A549 (cell line): Measurements from ENCODE around the gene CDK5RAP2. TPM values are rescaled to one million over a fixed set of nuclear protein-coding genes. Genes with fewer than 3 reads are reported as not detected.

Experiments
- ATAC-seq, 2 experiments: fragments of 200-7000 bp in 1 of 2; fragments of >200 bp in 1 of 2; cut with Nextera tagmentation in 1 of 2; cut with Tn5 transposase in 1 of 2; 3 replicates each; pipeline versions ENCODE4 v1.8.0 to v1.9.1; 2018 to 2020; ENCODE audit warnings: mild to moderate bottlenecking in 1 of 2, moderate library complexity in 1 of 2
- CTCF ChIA-PET: fragments of 300-600 bp; sonication (Branson Sonifier 250); formaldehyde crosslinking; extraction: SDS; loops from one replicate; lab custom pipeline; 2021; ENCODE audit warnings: antibody characterized with exemption, inconsistent platforms; lab: Yijun Ruan, JAX
- POLR2A ChIA-PET: fragments of 350-600 bp; formaldehyde crosslinking; extraction: SDS; loops from one replicate; lab custom pipeline; 2021; ENCODE audit warnings: antibody characterized with exemption, inconsistent platforms; lab: Yijun Ruan, JAX
- DNase-seq, 2 experiments: peaks; one replicate each; pipeline versions ENCODE4 v3.0.0 to v3.0.0-alpha.2; 2011 to 2016; ENCODE audit warnings: low read depth in 1 of 2, low spot score in 1 of 2
- FAIRE-seq: peaks from 2 replicates; lab custom pipeline; 2011; peaks lifted over from hg19 to GRCh38; lab: Jason Lieb, UNC
- H3K27ac ChIP-seq, 2 experiments: fragments of >200 bp; sonication (Bioruptor Twin); formaldehyde crosslinking; 3 replicates each; pipeline ENCODE4 v1.5.1; 2016 to 2017
- H3K4me1 ChIP-seq: fragments of >200 bp; sonication (Bioruptor Twin); formaldehyde crosslinking; 3 replicates; pipeline ENCODE4 v1.6.1; 2016
- H3K4me2 ChIP-seq: fragments of >200 bp; sonication (Bioruptor Twin); formaldehyde crosslinking; 3 replicates; pipeline ENCODE4 v1.6.1; 2016
- H3K4me3 ChIP-seq: fragments of >200 bp; sonication (Bioruptor Twin); formaldehyde crosslinking; 3 replicates; pipeline ENCODE4 v1.5.1; 2016
- H3K9me3 ChIP-seq: fragments of >200 bp; sonication (Bioruptor Twin); formaldehyde crosslinking; 3 replicates; pipeline ENCODE4 v1.6.1; 2016
- CBX2 ChIP-seq: fragments of 200-600 bp; sonication (generic); IDR thresholded peaks from 2 replicates; pipeline ENCODE4 v1.6.1; 2016; ENCODE audit warnings: low read depth, mild to moderate bottlenecking, borderline replicate concordance
- EHF ChIP-seq: fragments of 250-450 bp; sonication (Bioruptor Pico); IDR thresholded peaks from 2 replicates; pipeline ENCODE4 v1.5.0; 2020; ENCODE audit warnings: mild to moderate bottlenecking
- EHMT2 ChIP-seq: fragments of 200-600 bp; sonication (generic); IDR thresholded peaks from 2 replicates; pipeline ENCODE4 v1.6.1; 2016; ENCODE audit warnings: antibody characterized with exemption, low read depth, mild to moderate bottlenecking, moderate library complexity
- FOXS1 ChIP-seq: fragments of 250-450 bp; sonication (Bioruptor Pico); IDR thresholded peaks from 2 replicates; pipeline ENCODE4 v1.5.0; 2020; ENCODE audit warnings: mild to moderate bottlenecking, moderate library complexity
- HEYL ChIP-seq: fragments of 250-450 bp; sonication (Bioruptor Pico); IDR thresholded peaks from 2 replicates; pipeline ENCODE4 v1.8.0; 2021; ENCODE audit warnings: mild to moderate bottlenecking, moderate library complexity
- HOXA7 ChIP-seq: fragments of 250-450 bp; sonication (Bioruptor Pico); IDR thresholded peaks from 2 replicates; pipeline ENCODE4 v1.5.0; 2020; ENCODE audit warnings: mild to moderate bottlenecking, moderate library complexity
- HOXB13 ChIP-seq: fragments of 250-450 bp; sonication (Bioruptor Pico); IDR thresholded peaks from 2 replicates; pipeline ENCODE4 v1.5.0; 2020; ENCODE audit warnings: low read depth, mild to moderate bottlenecking, moderate library complexity
- HOXB5 ChIP-seq: fragments of 250-450 bp; sonication (Bioruptor Pico); IDR thresholded peaks from 2 replicates; pipeline ENCODE4 v1.5.0; 2020; ENCODE audit warnings: mild to moderate bottlenecking, moderate library complexity
- RAD21 ChIP-seq, 2 experiments: fragments of >200 bp in 1 of 2; sonication (Bioruptor Twin) in 1 of 2; formaldehyde crosslinking in 1 of 2; IDR thresholded peaks in 1 of 2; conservative IDR thresholded peaks in 1 of 2; 2 replicates in 1 of 2; 3 replicates in 1 of 2; pipeline ENCODE4 v1.6.1; 2012 to 2018; ENCODE audit warnings: inconsistent platforms in 1 of 2
- RARB ChIP-seq: fragments of 250-450 bp; sonication (Bioruptor Pico); IDR thresholded peaks from 2 replicates; pipeline ENCODE4 v1.8.0; 2021; ENCODE audit warnings: mild to moderate bottlenecking, moderate library complexity
- RFX5 ChIP-seq: fragments of 450-650 bp; IDR thresholded peaks from 2 replicates; pipeline ENCODE4 v1.7.1; 2014; ENCODE audit warnings: antibody characterized with exemption, mild to moderate bottlenecking, moderate library complexity
- SMC3 ChIP-seq: fragments of >200 bp; sonication (Bioruptor Twin); formaldehyde crosslinking; IDR thresholded peaks from 3 replicates; pipeline ENCODE4 v1.6.1; 2018; ENCODE audit warnings: inconsistent platforms
- TP53 ChIP-seq: fragments of 250-450 bp; sonication (Bioruptor Pico); IDR thresholded peaks from 2 replicates; pipeline ENCODE4 v1.5.0; 2021; ENCODE audit warnings: mild to moderate bottlenecking, moderate library complexity
- ZC3H11A ChIP-seq: fragments of 450-650 bp; IDR thresholded peaks from 2 replicates; pipeline ENCODE4 v1.6.1; 2014; ENCODE audit warnings: antibody characterized with exemption, mild to moderate bottlenecking
- ZFP36 ChIP-seq: fragments of 450-650 bp; IDR thresholded peaks from 2 replicates; pipeline ENCODE4 v1.6.1; 2014; ENCODE audit warnings: borderline replicate concordance; ENCODE audit not compliant: partially characterized antibody
- ZNF302 ChIP-seq: fragments of 250-450 bp; sonication (Bioruptor Pico); IDR thresholded peaks from 2 replicates; pipeline ENCODE4 v1.9.0; 2021; ENCODE audit warnings: inconsistent platforms, mild to moderate bottlenecking, moderate library complexity
- WGBS: methylation state at CpG from one replicate; pipeline ENCODE4 v1.1.6; 2017; ENCODE audit errors: missing lambda C conversion rate; 5-methylcytosine and 5-hydroxymethylcytosine counted together
- polyA plus RNA-seq, 4 experiments: library from polyadenylated mRNA; depleted of rRNA in 3 of 4; stranded (reverse); fragments of >200 nt; fragmentation: RNase III in 1 of 4; extraction: RNeasy Plus Mini Kit Qiagen cat#74134 plus additional on column Dnase treatment in 1 of 4; gene quantifications; 2 replicates in 3 of 4; 3 replicates in 1 of 4; pipeline ENCODE4 v1.2.3, GENCODE V29; 2011 to 2017
- TF ChIP-seq, protein P1 (sequence below): IDR thresholded peaks from 2 replicates; pipeline ENCODE4 v1.6.1; 2012
- TF ChIP-seq, protein P2 (sequence below): fragments of >200 bp; sonication (Bioruptor Twin); formaldehyde crosslinking; IDR thresholded peaks from 3 replicates; pipeline ENCODE4 v1.5.1; 2016
- TF ChIP-seq, protein P3 (sequence below): fragments of 150-350 bp; IDR thresholded peaks from 2 replicates; pipeline ENCODE4 v1.6.1; 2014; ENCODE audit warnings: low read depth, mild to moderate bottlenecking, low read length
- TF ChIP-seq, protein P4 (sequence below): fragments of >200 bp; sonication (Bioruptor Twin); formaldehyde crosslinking; IDR thresholded peaks from 3 replicates; pipeline ENCODE4 v1.6.1; 2016
- TF ChIP-seq, protein P5 (sequence below): fragments of >200 bp; sonication (Bioruptor Twin); formaldehyde crosslinking; IDR thresholded peaks from 2 replicates; pipeline ENCODE4 v1.6.1; 2016

Gene CDK5RAP2
- polyA plus RNA-seq, 2 of the 4 experiments (the other 2 are of a cell fraction) = 29.1 to 44.6 TPM

DNA sequence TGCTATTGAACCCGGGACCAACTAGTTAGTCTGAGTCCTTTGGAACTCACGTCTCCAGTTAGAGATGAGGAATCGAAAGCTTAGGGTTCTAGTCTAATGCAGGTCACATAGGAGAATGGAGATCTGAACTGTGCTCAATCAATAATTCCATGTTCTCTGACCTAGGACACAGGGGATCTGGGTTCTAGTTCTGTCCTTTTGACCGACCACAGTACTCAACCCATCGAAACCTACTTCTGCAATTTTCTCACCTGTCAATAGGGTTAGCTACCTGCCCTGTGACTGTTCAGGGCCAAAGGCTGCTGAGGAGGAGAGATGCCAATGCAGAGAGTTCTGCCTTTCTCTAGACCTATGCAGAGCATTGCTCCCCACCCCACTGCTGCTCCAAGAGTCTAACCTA is 187.7 kb downstream of the CDK5RAP2 start:
- ATAC-seq = no peak
- TF ChIP-seq, protein P1, sequence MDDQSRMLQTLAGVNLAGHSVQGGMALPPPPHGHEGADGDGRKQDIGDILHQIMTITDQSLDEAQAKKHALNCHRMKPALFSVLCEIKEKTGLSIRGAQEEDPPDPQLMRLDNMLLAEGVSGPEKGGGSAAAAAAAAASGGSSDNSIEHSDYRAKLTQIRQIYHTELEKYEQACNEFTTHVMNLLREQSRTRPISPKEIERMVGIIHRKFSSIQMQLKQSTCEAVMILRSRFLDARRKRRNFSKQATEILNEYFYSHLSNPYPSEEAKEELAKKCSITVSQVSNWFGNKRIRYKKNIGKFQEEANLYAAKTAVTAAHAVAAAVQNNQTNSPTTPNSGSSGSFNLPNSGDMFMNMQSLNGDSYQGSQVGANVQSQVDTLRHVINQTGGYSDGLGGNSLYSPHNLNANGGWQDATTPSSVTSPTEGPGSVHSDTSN = no peak
- TF ChIP-seq HOXA7 (CRISPR knock-in tag) (no peak), RFX5 (no peak)
- TF ChIP-seq, protein P2, sequence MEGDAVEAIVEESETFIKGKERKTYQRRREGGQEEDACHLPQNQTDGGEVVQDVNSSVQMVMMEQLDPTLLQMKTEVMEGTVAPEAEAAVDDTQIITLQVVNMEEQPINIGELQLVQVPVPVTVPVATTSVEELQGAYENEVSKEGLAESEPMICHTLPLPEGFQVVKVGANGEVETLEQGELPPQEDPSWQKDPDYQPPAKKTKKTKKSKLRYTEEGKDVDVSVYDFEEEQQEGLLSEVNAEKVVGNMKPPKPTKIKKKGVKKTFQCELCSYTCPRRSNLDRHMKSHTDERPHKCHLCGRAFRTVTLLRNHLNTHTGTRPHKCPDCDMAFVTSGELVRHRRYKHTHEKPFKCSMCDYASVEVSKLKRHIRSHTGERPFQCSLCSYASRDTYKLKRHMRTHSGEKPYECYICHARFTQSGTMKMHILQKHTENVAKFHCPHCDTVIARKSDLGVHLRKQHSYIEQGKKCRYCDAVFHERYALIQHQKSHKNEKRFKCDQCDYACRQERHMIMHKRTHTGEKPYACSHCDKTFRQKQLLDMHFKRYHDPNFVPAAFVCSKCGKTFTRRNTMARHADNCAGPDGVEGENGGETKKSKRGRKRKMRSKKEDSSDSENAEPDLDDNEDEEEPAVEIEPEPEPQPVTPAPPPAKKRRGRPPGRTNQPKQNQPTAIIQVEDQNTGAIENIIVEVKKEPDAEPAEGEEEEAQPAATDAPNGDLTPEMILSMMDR = no peak
- TF ChIP-seq, all 56 proteins: peak for 0
- WGBS = 94% methylated on average over 5 of the region's 5 CpGs
- H3K27ac ChIP-seq = no peak overlapping the region
- CTCF ChIA-PET = interaction anchor here (1.4 to 2.4 kb wide), 2 partner anchors 11 to 14 kb away, joined by 3 to 6 read pairs; no protein-coding TSS in a partner anchor
- DNase-seq (no peak), FAIRE-seq (no peak)
- H3K4me2 ChIP-seq = no peak overlapping the region
- H3K4me3 ChIP-seq = no peak overlapping the region
- POLR2A ChIA-PET = no interaction called here
- H3K4me1 ChIP-seq = peaks cover 17% of the 10 kb centered on the region; the same call in 2 of the 3 replicates
- no peaks in the 10 kb centered on the region for H3K9me3 ChIP-seq

DNA sequence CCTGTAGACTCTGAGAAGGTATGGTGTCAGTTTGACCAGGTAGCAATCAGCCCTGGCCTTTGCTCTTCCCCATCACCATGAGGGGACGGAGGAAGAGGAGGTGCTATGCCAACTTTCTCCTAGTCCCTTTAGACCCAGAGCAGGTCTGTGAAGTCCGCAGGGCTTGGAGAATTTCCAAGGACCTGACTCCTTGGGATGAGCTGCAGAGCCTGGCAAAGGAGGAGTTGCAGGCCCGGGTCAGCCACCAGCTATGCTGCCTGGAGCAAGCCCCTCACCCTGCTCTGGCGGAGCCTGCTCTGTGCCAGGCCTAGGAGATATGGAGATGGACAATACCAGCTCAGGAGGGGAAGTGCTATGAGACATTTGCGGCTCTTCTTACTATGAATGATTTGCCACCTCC is 188.3 kb downstream of the CDK5RAP2 start:
- no peak overlapping the region for H3K27ac ChIP-seq
- H3K4me1 ChIP-seq = peaks cover 22% of the 10 kb centered on the region
- H3K4me3 ChIP-seq = no peak overlapping the region
- ChIA-PET CTCF (interaction anchor here (0.6 to 1.4 kb wide), 2 partner anchors 14 to 140 kb away, joined by 3 read pairs; no protein-coding TSS in a partner anchor), POLR2A (no interaction called here)
- H3K4me2 ChIP-seq = no peak overlapping the region
- DNase-seq (no peak), ATAC-seq (no peak), FAIRE-seq (no peak)
- 83% methylated on average over 5 of the region's 5 CpGs for WGBS
- TF ChIP-seq ZFP36 (no peak), RARB (CRISPR knock-in tag) (no peak)
- H3K9me3 ChIP-seq = no peaks in the 10 kb centered on the region

DNA sequence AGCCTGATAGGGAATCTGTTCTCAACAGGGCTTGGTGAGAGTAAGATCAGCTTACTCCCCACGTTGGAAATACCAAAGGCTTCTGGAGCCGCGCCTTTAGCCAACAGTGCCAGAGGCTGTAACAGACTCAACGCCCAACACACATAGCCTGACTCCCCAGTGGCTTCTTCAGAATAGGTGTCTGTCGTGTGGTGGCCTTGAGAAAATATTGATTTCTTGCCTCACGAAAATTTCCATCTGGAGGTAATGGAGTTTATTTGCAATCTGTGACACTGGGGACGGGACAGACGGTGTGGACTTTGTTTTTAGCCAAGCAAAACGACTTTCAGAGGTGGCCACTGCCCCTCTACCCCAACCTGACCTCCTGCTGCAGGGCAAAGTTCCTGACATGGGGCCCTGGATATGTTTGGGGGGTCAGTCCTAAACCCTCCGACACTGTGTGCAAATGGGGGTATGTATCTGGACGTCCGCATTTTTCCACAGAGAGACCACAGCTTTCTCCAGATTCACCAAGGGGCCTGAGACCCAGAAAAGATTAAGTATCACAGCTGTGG is 189.3 kb downstream of the CDK5RAP2 start:
- H3K27ac ChIP-seq = peak overlapping the region in 1 of 2 experiments; percentile 30; a peak in 1 of 6 replicates
- 85% methylated on average over 12 of the region's 12 CpGs for WGBS
- H3K4me3 ChIP-seq = no peak overlapping the region
- no peak for TF ChIP-seq HEYL (CRISPR knock-in tag)
- TF ChIP-seq, all 56 proteins: peak for 0
- FAIRE-seq = no peak
- Histone ChIP-seq H3K4me2 (no peak overlapping the region), H3K9me3 (no peaks in the 10 kb centered on the region), H3K4me1 (peaks cover 30% of the 10 kb centered on the region)
- no peak for ATAC-seq
- ChIA-PET CTCF (no interaction called here), POLR2A (no interaction called here)
- DNase-seq = no peak

DNA sequence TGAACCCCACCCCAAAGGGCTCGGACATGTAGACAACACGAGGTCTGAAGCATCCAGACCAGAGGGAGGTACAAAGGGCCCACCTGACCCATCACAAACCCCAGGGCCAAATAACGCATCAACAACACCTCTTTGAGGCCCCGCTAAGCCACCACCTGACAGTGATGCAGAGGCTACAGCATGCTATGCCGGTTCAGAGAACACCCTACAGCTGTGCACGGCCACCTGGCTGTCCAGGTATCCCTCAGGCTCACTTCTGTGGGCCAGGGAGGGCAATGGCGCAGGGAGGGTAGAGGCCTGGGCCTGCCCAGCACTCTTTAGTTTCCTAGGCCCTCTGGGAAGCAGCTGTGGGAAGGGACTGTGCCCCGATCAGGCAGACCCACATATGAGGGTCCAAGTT is 190.1 kb downstream of the CDK5RAP2 start:
- TF ChIP-seq TP53 = no peak
- no peak for TF ChIP-seq FOXS1 (CRISPR knock-in tag)
- no peak for TF ChIP-seq ZC3H11A
- no peak for TF ChIP-seq HOXA7 (CRISPR knock-in tag)
- TF ChIP-seq, protein P3, sequence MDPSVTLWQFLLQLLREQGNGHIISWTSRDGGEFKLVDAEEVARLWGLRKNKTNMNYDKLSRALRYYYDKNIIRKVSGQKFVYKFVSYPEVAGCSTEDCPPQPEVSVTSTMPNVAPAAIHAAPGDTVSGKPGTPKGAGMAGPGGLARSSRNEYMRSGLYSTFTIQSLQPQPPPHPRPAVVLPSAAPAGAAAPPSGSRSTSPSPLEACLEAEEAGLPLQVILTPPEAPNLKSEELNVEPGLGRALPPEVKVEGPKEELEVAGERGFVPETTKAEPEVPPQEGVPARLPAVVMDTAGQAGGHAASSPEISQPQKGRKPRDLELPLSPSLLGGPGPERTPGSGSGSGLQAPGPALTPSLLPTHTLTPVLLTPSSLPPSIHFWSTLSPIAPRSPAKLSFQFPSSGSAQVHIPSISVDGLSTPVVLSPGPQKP = no peak
- no peak for TF ChIP-seq HOXB5 (CRISPR knock-in tag)
- no peak for TF ChIP-seq EHMT2
- TF ChIP-seq RAD21 (conservative IDR thresholded peaks at IDR 0.05 in 1 of 2, IDR thresholded peaks at IDR 0.05 in 1 of 2) = no peak
- no peak for TF ChIP-seq SMC3
- no peak for TF ChIP-seq CBX2
- no peak for TF ChIP-seq HOXB13 (CRISPR knock-in tag)
- TF ChIP-seq, protein P4, sequence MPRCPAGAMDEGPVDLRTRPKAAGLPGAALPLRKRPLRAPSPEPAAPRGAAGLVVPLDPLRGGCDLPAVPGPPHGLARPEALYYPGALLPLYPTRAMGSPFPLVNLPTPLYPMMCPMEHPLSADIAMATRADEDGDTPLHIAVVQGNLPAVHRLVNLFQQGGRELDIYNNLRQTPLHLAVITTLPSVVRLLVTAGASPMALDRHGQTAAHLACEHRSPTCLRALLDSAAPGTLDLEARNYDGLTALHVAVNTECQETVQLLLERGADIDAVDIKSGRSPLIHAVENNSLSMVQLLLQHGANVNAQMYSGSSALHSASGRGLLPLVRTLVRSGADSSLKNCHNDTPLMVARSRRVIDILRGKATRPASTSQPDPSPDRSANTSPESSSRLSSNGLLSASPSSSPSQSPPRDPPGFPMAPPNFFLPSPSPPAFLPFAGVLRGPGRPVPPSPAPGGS = no peak
- no peak for TF ChIP-seq EHF (CRISPR knock-in tag)
- TF ChIP-seq ZNF302 (CRISPR knock-in tag) = no peak
- TF ChIP-seq, protein P5, sequence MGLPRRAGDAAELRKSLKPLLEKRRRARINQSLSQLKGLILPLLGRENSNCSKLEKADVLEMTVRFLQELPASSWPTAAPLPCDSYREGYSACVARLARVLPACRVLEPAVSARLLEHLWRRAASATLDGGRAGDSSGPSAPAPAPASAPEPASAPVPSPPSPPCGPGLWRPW = no peak
- TF ChIP-seq, protein P2 = no peak
- H3K4me2 ChIP-seq = no peak overlapping the region
- peak overlapping the region in 1 of 2 experiments; percentile 30; a peak in 1 of 6 replicates for H3K27ac ChIP-seq
- H3K9me3 ChIP-seq = no peaks in the 10 kb centered on the region
- H3K4me3 ChIP-seq = no peak overlapping the region
- no peak for DNase-seq
- ATAC-seq = 0 out of 6 replicates have a peak, but pooled peaks of 1 of the 2 experiments have one; percentile 19
- WGBS = 96% methylated on average over 8 of the region's 8 CpGs
- ChIA-PET POLR2A (no interaction called here), CTCF (no interaction called here)
- peaks cover 31% of the 10 kb centered on the region for H3K4me1 ChIP-seq
- no peak for FAIRE-seq
